Measurements from ENCODE around the gene PITPNC1.

PITPNC1 gene

DNA sequence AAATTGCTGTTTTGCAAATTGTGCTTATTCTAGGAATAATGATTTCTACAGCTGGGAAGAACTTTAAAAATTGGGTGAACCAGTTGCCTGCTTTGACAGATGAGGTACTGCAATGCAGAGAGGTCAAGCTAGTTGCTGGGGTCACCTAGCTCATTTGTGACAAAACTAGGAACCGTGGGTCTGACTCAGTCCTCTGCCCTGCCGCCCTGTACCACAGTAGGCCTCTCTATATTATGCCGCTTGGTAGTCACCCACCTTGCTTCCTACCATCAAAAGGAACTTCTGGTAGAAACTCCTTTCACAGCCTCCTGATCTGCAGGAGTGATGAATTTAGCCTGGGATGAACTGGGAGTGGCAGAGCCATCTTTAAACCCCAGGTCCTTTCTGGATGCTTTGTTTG lies 105.7 kb downstream of the PITPNC1 start:
- WGBS (ENCODE audit: extremely low coverage, insufficient coverage, insufficient read length) = no CpG with 5 or more reads among the region's 3 CpGs
- H4K8ac ChIP-seq (ENCODE audit: low read depth, low read length) = no peak overlapping the region

GRCh38 chr17:67484261-67484660 lies 107.2 kb downstream of the PITPNC1 start:
- H3K36me3 ChIP-seq (ENCODE audit: control insufficient read depth in 1 of 2, insufficient read depth in 2 of 2, low read length in 2 of 2) = no peaks in the 10 kb centered on the region
- no peak overlapping the region for H4K91ac ChIP-seq (ENCODE audit: low read depth, low read length)
- peaks cover 2 to 5% of the 10 kb centered on the region in 2 experiments for H3K4me1 ChIP-seq (ENCODE audit: control insufficient read depth in 1 of 2, insufficient read depth in 2 of 2, low read length in 2 of 2)
- no peak overlapping the region for H2BK12ac ChIP-seq (ENCODE audit: low read length)
- no peak overlapping the region for H4K12ac ChIP-seq (ENCODE audit: low read depth, low read length)
- H3K9ac ChIP-seq (ENCODE audit: low read length) = no peak overlapping the region
- H3K79me1 ChIP-seq (ENCODE audit: low read length) = no peaks in the 10 kb centered on the region
- no peak overlapping the region for H3K23ac ChIP-seq (ENCODE audit: low read length)
- no peak overlapping the region for H3K4me2 ChIP-seq (ENCODE audit: low read length)
- H3K4ac ChIP-seq (ENCODE audit: low read depth, low read length) = no peak overlapping the region
- no peak overlapping the region for H3K27ac ChIP-seq (ENCODE audit: low read depth, low read length)
- DNase-seq = no peak
- H3K27me3 ChIP-seq (ENCODE audit: insufficient read depth, low read length) = no peaks in the 10 kb centered on the region
- peaks cover 2% of the 10 kb centered on the region for H3K9me3 ChIP-seq (ENCODE audit: insufficient read depth, low read depth, low read length)
- H3K4me3 ChIP-seq (ENCODE audit: low read depth, low read length) = no peak overlapping the region
- no peak overlapping the region for H4K8ac ChIP-seq (ENCODE audit: low read depth, low read length)
- H2BK120ac ChIP-seq (ENCODE audit: insufficient read depth, low read length, poor library complexity) = no peak overlapping the region
- no peak overlapping the region for H2AK5ac ChIP-seq (ENCODE audit: low read length)
- WGBS (ENCODE audit: extremely low coverage, insufficient coverage, insufficient read length) = no CpG with 5 or more reads among the region's 4 CpGs
- H3K79me2 ChIP-seq (ENCODE audit: control insufficient read depth, insufficient read depth, low read length, poor library complexity) = peaks cover 2% of the 10 kb centered on the region
- no peak overlapping the region for H3K14ac ChIP-seq (ENCODE audit: low read length)
- no peak overlapping the region for H2AFZ ChIP-seq (ENCODE audit: insufficient read depth, low read length, poor library complexity)
- H2BK5ac ChIP-seq (ENCODE audit: low read depth, low read length, poor library complexity) = no peak overlapping the region
- no peak overlapping the region for H3K18ac ChIP-seq (ENCODE audit: low read length)

More for the DNA sequence above, 105.7 kb downstream of the PITPNC1 start:
- Histone ChIP-seq H3K14ac (ENCODE audit: low read length) (no peak overlapping the region), H4K12ac (ENCODE audit: low read depth, low read length) (no peak overlapping the region), H3K36me3 (ENCODE audit: control insufficient read depth in 1 of 2, insufficient read depth in 2 of 2, low read length in 2 of 2) (no peaks in the 10 kb centered on the region), H3K9me3 (ENCODE audit: insufficient read depth, low read depth, low read length) (peaks cover 2% of the 10 kb centered on the region), H2BK12ac (ENCODE audit: low read length) (no peak overlapping the region), H3K79me1 (ENCODE audit: low read length) (no peaks in the 10 kb centered on the region), H3K4me2 (ENCODE audit: low read length) (no peak overlapping the region), H4K91ac (ENCODE audit: low read depth, low read length) (no peak overlapping the region), H2AFZ (ENCODE audit: insufficient read depth, low read length, poor library complexity) (no peak overlapping the region), H2BK5ac (ENCODE audit: low read depth, low read length, poor library complexity) (no peak overlapping the region), H3K23ac (ENCODE audit: low read length) (no peak overlapping the region), H2BK120ac (ENCODE audit: insufficient read depth, low read length, poor library complexity) (no peak overlapping the region), H3K4me3 (ENCODE audit: low read depth, low read length) (no peak overlapping the region), H3K27ac (ENCODE audit: low read depth, low read length) (no peak overlapping the region), H3K4ac (ENCODE audit: low read depth, low read length) (no peak overlapping the region), H3K27me3 (ENCODE audit: insufficient read depth, low read length) (no peaks in the 10 kb centered on the region), H2AK5ac (ENCODE audit: low read length) (no peak overlapping the region), H3K4me1 (ENCODE audit: control insufficient read depth in 1 of 2, insufficient read depth in 2 of 2, low read length in 2 of 2) (peaks cover 0 to 3% of the 10 kb centered on the region in 2 experiments), H3K79me2 (ENCODE audit: control insufficient read depth, insufficient read depth, low read length, poor library complexity) (peaks cover 2% of the 10 kb centered on the region), H3K9ac (ENCODE audit: low read length) (no peak overlapping the region), H3K18ac (ENCODE audit: low read length) (no peak overlapping the region)
- DNase-seq = no peak

DNA sequence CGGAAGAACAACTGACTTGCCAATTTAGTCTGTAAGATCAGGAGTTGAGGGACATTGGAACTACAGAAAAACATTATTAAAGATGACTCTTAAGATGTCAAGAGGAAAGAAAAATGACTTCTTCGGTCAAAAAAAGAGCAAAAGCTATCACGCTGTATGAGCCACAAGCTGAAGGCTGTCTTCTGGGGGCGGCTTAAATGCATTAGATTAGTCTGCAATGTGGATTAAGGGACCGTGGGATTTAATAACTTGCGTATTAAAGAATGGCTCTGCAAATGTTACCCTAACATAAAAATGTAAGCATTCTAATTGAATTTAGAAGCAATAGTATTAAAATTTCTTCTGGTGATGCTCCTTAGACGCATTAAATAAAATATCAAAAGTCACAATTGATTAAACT lies 108.6 kb downstream of the PITPNC1 start:
- no peak overlapping the region for H3K4me2 ChIP-seq (ENCODE audit: low read length)
- no peak overlapping the region for H3K4me3 ChIP-seq (ENCODE audit: low read depth, low read length)
- H4K12ac ChIP-seq (ENCODE audit: low read depth, low read length) = no peak overlapping the region
- no peaks in the 10 kb centered on the region for H3K27me3 ChIP-seq (ENCODE audit: insufficient read depth, low read length)
- H3K9me3 ChIP-seq (ENCODE audit: insufficient read depth, low read depth, low read length) = peaks cover 2% of the 10 kb centered on the region
- no peak overlapping the region for H2BK12ac ChIP-seq (ENCODE audit: low read length)
- no peak overlapping the region for H3K18ac ChIP-seq (ENCODE audit: low read length)
- DNase-seq = no peak
- no peak overlapping the region for H3K23ac ChIP-seq (ENCODE audit: low read length)
- H3K79me2 ChIP-seq (ENCODE audit: control insufficient read depth, insufficient read depth, low read length, poor library complexity) = peaks cover 2% of the 10 kb centered on the region
- H2BK120ac ChIP-seq (ENCODE audit: insufficient read depth, low read length, poor library complexity) = no peak overlapping the region
- no peak overlapping the region for H3K9ac ChIP-seq (ENCODE audit: low read length)
- H3K4me1 ChIP-seq (ENCODE audit: control insufficient read depth in 1 of 2, insufficient read depth in 2 of 2, low read length in 2 of 2) = peaks cover 2 to 5% of the 10 kb centered on the region in 2 experiments
- no peak overlapping the region for H3K14ac ChIP-seq (ENCODE audit: low read length)
- WGBS (ENCODE audit: extremely low coverage, insufficient coverage, insufficient read length) = no CpG with 5 or more reads among the region's 7 CpGs
- H4K8ac ChIP-seq (ENCODE audit: low read depth, low read length) = no peak overlapping the region
- H3K36me3 ChIP-seq (ENCODE audit: control insufficient read depth in 1 of 2, insufficient read depth in 2 of 2, low read length in 2 of 2) = no peaks in the 10 kb centered on the region
- no peak overlapping the region for H2AFZ ChIP-seq (ENCODE audit: insufficient read depth, low read length, poor library complexity)
- H2AK5ac ChIP-seq (ENCODE audit: low read length) = no peak overlapping the region
- no peak overlapping the region for H2BK5ac ChIP-seq (ENCODE audit: low read depth, low read length, poor library complexity)
- no peak overlapping the region for H4K91ac ChIP-seq (ENCODE audit: low read depth, low read length)
- H3K27ac ChIP-seq (ENCODE audit: low read depth, low read length) = no peak overlapping the region
- H3K4ac ChIP-seq (ENCODE audit: low read depth, low read length) = no peak overlapping the region
- no peaks in the 10 kb centered on the region for H3K79me1 ChIP-seq (ENCODE audit: low read length)

DNA sequence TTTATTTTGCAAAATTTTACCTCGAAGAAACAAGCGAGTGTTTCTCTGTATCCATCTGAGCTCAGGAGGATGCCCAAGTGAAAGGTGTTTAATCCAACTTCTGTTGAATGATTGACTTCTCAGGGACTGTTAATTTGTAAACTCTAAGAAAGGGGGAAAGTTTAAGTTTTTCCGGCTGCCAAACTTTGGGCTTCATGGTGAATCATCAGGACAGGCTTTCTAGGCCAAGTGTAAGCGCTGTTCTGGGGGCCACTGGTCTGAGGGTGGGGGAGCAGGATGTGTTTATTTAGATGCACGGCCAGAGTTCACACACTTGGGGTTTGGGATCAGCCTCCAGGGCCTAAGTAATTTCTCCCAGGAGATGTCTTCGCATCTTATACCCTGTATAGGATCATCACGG lies 110.4 kb downstream of the PITPNC1 start:
- Histone ChIP-seq H2BK120ac (ENCODE audit: insufficient read depth, low read length, poor library complexity) (peak overlapping the region; percentile 45), H3K79me1 (ENCODE audit: low read length) (no peaks in the 10 kb centered on the region), H3K4me2 (ENCODE audit: low read length) (no peak overlapping the region), H2BK12ac (ENCODE audit: low read length) (no peak overlapping the region), H3K23ac (ENCODE audit: low read length) (no peak overlapping the region), H4K8ac (ENCODE audit: low read depth, low read length) (no peak overlapping the region), H3K4ac (ENCODE audit: low read depth, low read length) (no peak overlapping the region), H3K18ac (ENCODE audit: low read length) (no peak overlapping the region), H2AFZ (ENCODE audit: insufficient read depth, low read length, poor library complexity) (no peak overlapping the region), H3K27me3 (ENCODE audit: insufficient read depth, low read length) (no peaks in the 10 kb centered on the region), H3K27ac (ENCODE audit: low read depth, low read length) (no peak overlapping the region), H3K9me3 (ENCODE audit: insufficient read depth, low read depth, low read length) (no peaks in the 10 kb centered on the region), H2AK5ac (ENCODE audit: low read length) (no peak overlapping the region), H3K79me2 (ENCODE audit: control insufficient read depth, insufficient read depth, low read length, poor library complexity) (no peaks in the 10 kb centered on the region), H3K14ac (ENCODE audit: low read length) (no peak overlapping the region), H3K4me3 (ENCODE audit: low read depth, low read length) (no peak overlapping the region), H3K4me1 (ENCODE audit: control insufficient read depth in 1 of 2, insufficient read depth in 2 of 2, low read length in 2 of 2) (peaks cover 9 to 10% of the 10 kb centered on the region in 2 experiments), H4K12ac (ENCODE audit: low read depth, low read length) (no peak overlapping the region), H2BK5ac (ENCODE audit: low read depth, low read length, poor library complexity) (no peak overlapping the region), H4K91ac (ENCODE audit: low read depth, low read length) (no peak overlapping the region), H3K36me3 (ENCODE audit: control insufficient read depth in 1 of 2, insufficient read depth in 2 of 2, low read length in 2 of 2) (no peaks in the 10 kb centered on the region), H3K9ac (ENCODE audit: low read length) (no peak overlapping the region)
- no CpG with 5 or more reads among the region's 7 CpGs for WGBS (ENCODE audit: extremely low coverage, insufficient coverage, insufficient read length)
- DNase-seq = no peak
